Omental fat pad (tissue), 4 donors: ENCODE data around the gene HTRA3. TPM values are rescaled to one million over a fixed set of nuclear protein-coding genes. Genes with fewer than 3 reads are reported as not detected.

Source experiments
- ATAC-seq: fragments of 150-250 bp; one replicate; pipeline ENCODE4 v1.9.1; 2016; ENCODE audit warnings: mild to moderate bottlenecking, moderate library complexity; ENCODE audit not compliant: low FRiP score
- DNase-seq: peaks from one replicate; pipeline ENCODE4 v3.0.0-alpha.2; 2019; ENCODE audit warnings: low spot score
- CTCF ChIP-seq, 3 donors: fragments of 450-650 bp; IDR thresholded peaks; one replicate each; pipeline ENCODE4 v1.5.1; 2016 to 2017; ENCODE audit warnings: antibody characterized with exemption in 3 of 3, mild to moderate bottlenecking in 3 of 3, moderate library complexity in 2 of 3
- total RNA-seq, 4 donors: library from RNA; depleted of rRNA; stranded (reverse); fragments of >200 nt; gene quantifications; one replicate each; pipeline ENCODE4 v1.1.0, GENCODE V29; 2016

HTRA3 gene
- total RNA-seq, 4 donors from 2014 or later, result 15.8 to 147 (median 23.3) TPM

GRCh38 chr4:8230033-8230432, 39.5 kb upstream of the HTRA3 start:
- DNase-seq (no peak), ATAC-seq (no peak)
- no peak for TF ChIP-seq CTCF (IDR thresholded peaks at IDR 0.05)

GRCh38 chr4:8230891-8231290, 38.7 kb upstream of the HTRA3 start:
- no peak for DNase-seq
- TF ChIP-seq CTCF (IDR thresholded peaks at IDR 0.05), result no peak
- ATAC-seq, result no peak

- DNase-seq (no peak), ATAC-seq (no peak)
- no peak for TF ChIP-seq CTCF (IDR thresholded peaks at IDR 0.05)
These were observed 38.0 kb upstream of the HTRA3 start for GRCh38 chr4:8231551-8232049.

GRCh38 chr4:8232748-8233147, 36.8 kb upstream of the HTRA3 start:
- DNase-seq (no peak), ATAC-seq (no peak)
- TF ChIP-seq CTCF (IDR thresholded peaks at IDR 0.05), result no peak

GRCh38 chr4:8233672-8234484, 35.7 kb upstream of the HTRA3 start:
- no peak for TF ChIP-seq CTCF (IDR thresholded peaks at IDR 0.05)
- ATAC-seq, result no peak
- DNase-seq, result no peak

GRCh38 chr4:8234715-8235114, 34.8 kb upstream of the HTRA3 start:
- no peak for TF ChIP-seq CTCF (IDR thresholded peaks at IDR 0.05)
- DNase-seq (no peak), ATAC-seq (no peak)

GRCh38 chr4:8235224-8235623, 34.3 kb upstream of the HTRA3 start:
- ATAC-seq (no peak), DNase-seq (no peak)
- TF ChIP-seq CTCF (IDR thresholded peaks at IDR 0.05), result no peak
